Fibroblast of the aortic adventitia (primary cell): ENCODE results near the gene SYNJ2. TPM values are rescaled to one million over a fixed set of nuclear protein-coding genes. Genes with fewer than 3 reads are reported as not detected.

Source experiments
- DNase-seq: peaks from one replicate; pipeline ENCODE4 v3.0.0-alpha.2; 2010; ENCODE audit warnings: low read depth
- H3K4me3 ChIP-seq: 2 replicates; pipeline ENCODE4 v1.5.1; 2011; ENCODE audit warnings: low read depth, mild to moderate bottlenecking, control low read depth, low read length, moderate library complexity
- CTCF ChIP-seq: IDR thresholded peaks from 2 replicates; pipeline ENCODE4 v1.5.1; 2011; ENCODE audit warnings: mild to moderate bottlenecking, low read length, control low read depth, inconsistent platforms; ENCODE audit not compliant: insufficient read depth
- total RNA-seq: library from RNA; depleted of rRNA; stranded (reverse); fragments of >200 nt; gene quantifications from 2 replicates; pipeline ENCODE4 v1.2.3, GENCODE V29; 2012; ENCODE audit warnings: low replicate concordance

Gene SYNJ2
- total RNA-seq, 1 donor, result 73.6 TPM

- TF ChIP-seq CTCF, result no peak
- no peak for DNase-seq
- H3K4me3 ChIP-seq, result no peak overlapping the region
Observed at GRCh38 chr6:158048589-158048988, 66.9 kb downstream of the SYNJ2 start.

- DNase-seq, result no peak
- no peak overlapping the region for H3K4me3 ChIP-seq
- no peak for TF ChIP-seq CTCF
Observed at GRCh38 chr6:158049055-158050028, 67.7 kb downstream of the SYNJ2 start.

- no peak for TF ChIP-seq CTCF
- H3K4me3 ChIP-seq, result no peak overlapping the region
- no peak for DNase-seq
Observed at GRCh38 chr6:158050107-158050735, 68.6 kb downstream of the SYNJ2 start.

GRCh38 chr6:158050955-158051354, 69.3 kb downstream of the SYNJ2 start:
- no peak overlapping the region for H3K4me3 ChIP-seq
- peak; percentile 18 for DNase-seq
- no peak for TF ChIP-seq CTCF

- TF ChIP-seq CTCF, result no peak
- H3K4me3 ChIP-seq, result no peak overlapping the region
- no peak for DNase-seq
Observed at GRCh38 chr6:158051968-158052367, 70.3 kb downstream of the SYNJ2 start.

GRCh38 chr6:158053377-158054313, 72.0 kb downstream of the SYNJ2 start:
- TF ChIP-seq CTCF, result no peak
- H3K4me3 ChIP-seq, result no peak overlapping the region
- DNase-seq, result no peak
